HG03064 (cell line): ENCODE data around the gene GNA14.
"Not testable (repeated sequence)": the region's sequence is repeated elsewhere in the genome, so short reads cannot be mapped to it uniquely, and the experiment has no call there.

Experiments
- ATAC-seq: cut with Tn5 transposase; IDR thresholded peaks from one replicate; pipeline ENCODE4 v1.9.1; 2021; ENCODE audit warnings: low read depth; ENCODE audit not compliant: unreplicated experiment

GNA14 gene

GRCh38 chr9:77423841-77424240, 224.3 kb downstream of the GNA14 start:
- ATAC-seq, result no peak

- no peak for ATAC-seq
Measured at GRCh38 chr9:77422969-77423368, 225.2 kb downstream of the GNA14 start.

GRCh38 chr9:77421506-77422265, 226.4 kb downstream of the GNA14 start:
- ATAC-seq, result no peak

GRCh38 chr9:77420641-77421040, 227.5 kb downstream of the GNA14 start:
- ATAC-seq, result no peak

DNA sequence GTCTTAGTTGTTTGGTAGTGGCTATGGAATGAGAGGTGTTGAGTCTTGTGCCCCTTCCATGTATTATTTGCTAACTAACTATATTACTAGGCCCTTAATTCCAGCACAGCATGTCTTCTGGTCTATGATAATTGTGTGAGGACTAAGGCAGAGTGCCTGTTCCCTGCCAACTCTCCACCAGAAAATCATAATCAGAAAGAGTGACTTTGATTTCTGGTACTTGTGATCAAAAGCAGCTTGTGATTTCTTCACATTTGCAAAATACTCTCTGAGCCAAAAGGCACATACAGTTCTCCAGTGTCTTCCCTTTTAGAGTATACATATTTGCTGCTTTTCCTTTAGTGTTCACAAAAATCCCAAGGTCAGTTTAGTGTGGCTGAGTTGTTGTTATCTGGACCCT, 229.9 kb downstream of the GNA14 start:
- no peak for ATAC-seq

DNA sequence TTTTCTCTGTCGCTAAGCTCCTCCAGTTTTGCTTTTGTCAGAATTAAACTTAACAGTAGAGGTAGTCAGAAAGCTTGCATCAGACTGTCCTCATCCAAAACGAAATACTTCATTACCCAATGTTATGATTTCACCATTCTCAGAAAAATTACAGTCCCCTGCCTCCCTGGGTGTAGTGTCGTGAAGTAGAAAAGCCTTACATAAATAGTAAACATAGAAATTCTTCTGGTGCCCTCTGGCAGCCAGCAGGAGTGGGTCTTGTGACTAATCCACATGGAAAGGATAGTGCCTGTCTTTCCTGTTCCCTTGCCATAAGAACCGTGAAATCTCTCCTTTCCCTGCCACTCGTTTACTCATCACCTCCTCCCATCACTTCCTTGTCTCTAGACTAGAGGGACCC, 230.6 kb downstream of the GNA14 start:
- ATAC-seq, result no peak

DNA sequence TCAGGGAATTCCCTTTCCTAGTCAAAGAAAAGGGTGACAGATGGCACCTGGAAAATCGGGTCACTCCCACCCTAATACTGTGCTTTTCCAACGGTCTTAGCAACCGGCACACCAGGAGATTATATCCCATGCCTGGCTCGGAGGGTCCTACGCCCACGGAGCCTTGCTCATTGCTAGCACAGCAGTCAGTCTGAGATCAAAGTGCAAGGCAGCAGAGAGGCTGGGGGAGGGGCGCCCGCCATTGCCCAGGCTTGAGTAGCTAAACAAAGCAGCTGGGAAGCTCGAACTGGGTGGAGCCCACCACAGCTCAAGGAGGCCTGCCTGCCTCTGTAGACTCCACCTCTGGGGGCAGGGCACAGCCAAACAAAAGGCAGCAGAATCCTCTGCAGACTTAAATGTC, 239.6 kb downstream of the GNA14 start:
- not testable (repeated sequence) for ATAC-seq

- ATAC-seq, result no peak
Measured at GRCh38 chr9:77403239-77403638, 244.9 kb downstream of the GNA14 start.

DNA sequence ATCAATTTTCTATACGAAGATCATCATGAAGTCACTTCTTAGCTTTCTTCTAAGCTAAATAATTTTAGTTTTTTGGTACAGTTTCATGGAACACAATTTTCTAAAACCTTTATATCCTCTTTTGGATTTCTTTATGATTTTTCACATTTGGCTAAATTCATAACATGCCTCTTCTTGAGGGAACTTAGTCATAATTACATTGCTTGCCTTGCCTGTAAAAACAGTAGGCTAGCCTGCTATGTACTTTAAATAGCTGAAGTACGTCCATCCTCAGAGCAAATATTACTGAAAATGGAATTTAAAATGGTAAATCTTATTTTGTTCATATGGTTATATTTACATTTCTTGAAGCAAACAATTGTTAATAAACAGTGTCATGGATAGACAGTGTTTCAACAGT, 245.8 kb downstream of the GNA14 start:
- ATAC-seq, result no peak

- no peak for ATAC-seq
Measured at GRCh38 chr9:77399964-77400363, 248.2 kb downstream of the GNA14 start.

DNA sequence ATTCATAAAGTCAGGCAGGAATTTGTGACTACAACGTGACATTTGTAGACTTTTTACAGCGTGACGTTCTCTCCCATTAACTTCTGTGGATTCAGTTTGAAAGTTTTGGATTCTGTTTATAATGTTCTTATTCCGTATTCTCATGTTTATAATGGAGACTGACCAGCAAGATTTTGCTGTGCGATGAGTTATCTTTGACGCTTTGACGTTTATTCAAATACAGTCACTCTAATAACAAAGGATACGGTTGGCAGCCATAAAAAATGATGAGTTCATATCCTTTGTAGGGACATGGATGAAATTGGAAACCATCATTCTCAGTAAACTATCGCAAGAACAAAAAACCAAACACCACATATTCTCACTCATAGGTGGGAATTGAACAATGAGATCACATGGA, 249.5 kb downstream of the GNA14 start:
- ATAC-seq, result not testable (repeated sequence)

- no peak for ATAC-seq
Measured at GRCh38 chr9:77392328-77392727, 255.8 kb downstream of the GNA14 start.

- no peak for ATAC-seq
Measured at GRCh38 chr9:77391834-77392233, 256.3 kb downstream of the GNA14 start.

GRCh38 chr9:77386187-77386586, 261.9 kb downstream of the GNA14 start:
- ATAC-seq, result no peak

DNA sequence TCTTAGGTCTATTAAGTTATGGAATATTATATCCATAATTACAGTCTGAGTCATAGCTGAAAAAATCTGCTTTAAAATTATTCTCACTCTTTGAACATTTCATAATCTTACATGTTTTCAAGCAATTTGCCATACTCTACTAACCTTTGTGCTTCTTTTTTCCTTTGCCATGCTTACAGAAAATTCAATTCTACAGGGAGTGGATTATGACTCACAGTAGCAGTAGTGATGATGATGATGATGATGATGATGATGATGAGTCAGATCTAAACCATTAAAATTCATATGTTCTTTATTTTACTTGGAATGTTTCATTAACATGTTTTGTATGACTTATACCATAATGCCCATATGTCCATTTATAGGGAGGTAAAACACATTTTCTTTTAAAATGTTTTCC, 263.7 kb downstream of the GNA14 start:
- no peak for ATAC-seq

GRCh38 chr9:77375956-77376532, 272.1 kb downstream of the GNA14 start:
- no peak for ATAC-seq

DNA sequence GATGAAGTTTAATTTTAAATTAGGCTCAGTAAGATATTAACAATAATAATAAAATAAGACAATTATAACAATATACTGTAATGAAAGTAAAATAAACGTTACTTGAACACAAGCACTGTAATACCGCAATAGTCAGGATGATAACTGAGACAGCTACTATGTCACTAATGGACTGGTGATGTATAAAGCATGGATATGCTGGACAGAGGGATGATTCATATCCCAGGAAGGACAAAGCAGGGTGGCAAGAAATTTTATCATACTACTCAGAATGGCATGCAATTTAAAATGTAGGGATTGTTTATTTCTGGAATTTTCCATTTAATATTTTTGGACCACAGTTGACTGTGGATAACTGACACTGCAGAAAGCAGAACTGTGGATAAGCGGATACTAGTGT, 273.9 kb downstream of the GNA14 start:
- no peak for ATAC-seq
